Measurements from ENCODE around the gene RBBP4. TPM values are rescaled to one million over a fixed set of nuclear protein-coding genes. Genes with fewer than 3 reads are reported as not detected.
"Not testable (repeated sequence)": the region's sequence is repeated elsewhere in the genome, so short reads cannot be mapped to it uniquely, and the experiment has no call there.

Gene RBBP4
- total RNA-seq, 1 donor from 2014 or later: 253 TPM

DNA sequence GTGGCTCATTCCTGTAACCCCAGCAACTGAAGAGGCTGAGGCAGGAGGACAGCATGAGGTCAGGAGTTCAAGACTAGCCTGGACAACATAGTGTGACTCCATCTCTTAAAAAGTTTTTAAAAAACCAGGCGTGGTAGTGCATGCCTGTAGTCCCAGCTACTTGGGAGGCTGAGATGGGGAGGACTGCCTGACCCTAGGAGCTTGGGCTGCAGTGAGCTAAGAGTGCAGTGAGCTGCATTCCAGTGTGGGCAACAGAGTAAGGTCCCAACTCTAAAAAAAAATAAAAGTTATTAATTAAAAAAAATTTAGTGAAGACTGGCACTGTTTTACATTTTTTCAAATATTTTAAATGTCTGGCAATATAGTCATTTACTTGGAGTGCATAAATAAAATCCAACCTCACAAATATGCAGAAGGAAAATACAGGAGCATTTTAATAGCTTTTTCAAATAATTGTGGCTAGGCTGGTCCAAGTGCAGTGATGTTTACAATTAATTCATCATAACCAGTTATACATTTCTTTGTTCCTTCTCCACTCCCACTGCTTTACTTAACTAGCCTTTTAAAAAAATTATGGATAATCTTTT, 11.4 kb upstream of the RBBP4 start:
- no peak for DNase-seq (ENCODE audit: low read depth)

DNA sequence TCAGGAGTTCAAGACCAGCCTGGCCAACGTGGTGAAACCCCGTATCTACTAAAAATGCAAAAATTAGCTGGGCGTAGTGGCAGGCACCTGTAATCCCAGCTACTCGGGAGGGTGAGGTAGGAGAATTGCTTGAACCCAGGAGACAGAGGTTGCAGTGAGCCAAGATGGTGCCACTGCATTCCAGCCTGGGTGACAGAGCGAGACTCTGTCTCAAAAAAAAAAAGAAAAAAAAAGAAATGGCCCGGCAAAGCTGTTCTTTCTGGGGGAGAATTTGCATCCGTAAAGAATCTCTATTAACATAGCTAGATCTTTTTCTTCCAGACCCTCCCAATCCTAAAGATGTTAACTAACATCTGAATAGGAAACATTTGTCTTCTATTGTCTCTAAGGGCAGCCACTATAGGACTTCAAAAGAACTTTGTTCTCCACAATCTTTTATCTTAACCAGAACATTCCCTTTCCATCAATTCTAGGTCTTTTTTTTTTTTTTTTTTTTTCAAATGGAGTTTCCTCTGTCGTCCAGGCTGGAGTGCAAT, 8.6 kb upstream of the RBBP4 start:
- DNase-seq (ENCODE audit: low read depth): not testable (repeated sequence)

DNA sequence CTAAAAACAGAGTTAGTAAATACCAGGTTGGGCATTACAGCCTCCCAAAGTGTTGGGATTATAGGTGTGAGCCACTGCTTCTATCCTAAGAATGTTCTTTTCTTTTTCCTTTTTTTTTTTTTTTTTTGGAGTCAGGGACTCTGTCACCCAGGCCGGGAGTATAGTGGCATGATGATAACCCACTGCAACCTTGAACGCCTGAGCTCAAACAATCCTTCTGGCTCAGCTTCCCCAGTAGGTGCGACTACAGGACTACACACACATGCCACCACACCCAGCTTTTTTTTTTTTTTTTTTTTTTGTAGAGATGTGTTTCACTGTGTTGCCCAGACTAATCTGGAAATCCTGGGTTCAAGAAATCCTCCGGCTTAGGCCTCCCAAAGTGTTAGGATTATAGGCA, 6.6 kb upstream of the RBBP4 start:
- DNase-seq (ENCODE audit: low read depth): no peak

DNA sequence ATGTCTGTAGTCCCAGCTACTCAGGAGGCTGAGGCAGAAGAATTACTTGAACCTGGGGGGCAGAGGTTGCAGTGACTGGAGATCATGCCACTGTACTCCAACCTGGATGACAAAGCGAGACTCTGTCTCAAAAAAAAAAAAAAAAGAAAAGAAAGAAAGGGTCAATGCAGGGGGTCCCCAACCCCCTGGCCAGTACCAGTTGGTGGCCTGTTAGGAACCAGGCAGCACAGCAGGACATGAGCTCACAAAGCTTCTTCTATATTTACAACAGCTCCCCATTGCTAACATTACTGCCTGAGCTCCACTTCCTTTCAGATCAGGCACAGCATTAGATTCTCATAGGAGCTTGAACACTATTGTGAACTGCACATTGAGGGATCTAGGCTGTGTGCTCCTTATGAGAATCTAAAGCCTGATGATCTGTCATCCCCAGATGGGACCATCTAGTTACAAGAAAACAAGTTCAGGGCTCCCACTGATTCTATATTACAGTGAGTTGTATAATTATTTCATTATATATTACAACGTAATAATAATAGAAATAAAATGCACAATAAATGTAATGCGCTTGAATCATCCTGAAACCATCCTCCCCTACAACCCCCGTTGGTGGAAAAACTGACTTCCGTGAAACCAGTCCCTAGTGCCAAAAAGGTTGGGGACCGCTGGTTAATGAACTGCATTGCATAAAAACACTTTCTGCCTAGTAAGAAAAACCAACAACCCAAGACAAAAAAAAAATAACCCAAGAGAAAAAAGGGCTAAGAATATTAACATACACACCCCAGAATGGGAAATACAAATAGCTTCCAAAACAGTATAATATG, 3.5 kb upstream of the RBBP4 start:
- no peak for DNase-seq (ENCODE audit: low read depth)

DNA sequence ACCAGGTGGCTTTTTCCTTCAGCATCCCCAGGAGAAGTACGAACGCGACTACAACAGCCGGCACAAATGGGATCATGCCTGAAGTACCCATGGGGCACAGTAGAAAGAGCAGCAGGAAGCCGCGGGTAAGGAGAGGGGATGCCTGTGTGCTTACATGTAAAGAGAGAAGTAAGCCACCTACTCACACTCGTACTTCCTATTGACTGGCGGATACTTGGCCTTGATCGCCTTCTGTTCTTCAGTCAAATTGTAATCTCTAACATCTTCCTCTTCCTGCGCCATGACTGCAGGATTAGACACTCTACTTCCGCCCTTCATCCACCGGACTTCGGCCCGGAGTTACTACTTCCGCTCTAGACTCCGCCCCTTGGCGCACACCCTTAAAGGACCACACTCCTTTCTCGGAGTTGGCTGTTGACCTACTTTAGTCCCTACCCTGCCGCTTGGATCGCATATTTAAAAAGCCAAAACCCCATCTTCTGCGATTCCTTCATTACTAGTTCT, 708 bp upstream of the RBBP4 start, which contains the start of gene ZBTB8OS:
Gene ZBTB8OS (minus strand): TSS at position 303 of the 504 bp plus-strand sequence. CDS start 21 bp downstream, at position 282.
- DNase-seq (ENCODE audit: low read depth): peak; percentile 91

DNA sequence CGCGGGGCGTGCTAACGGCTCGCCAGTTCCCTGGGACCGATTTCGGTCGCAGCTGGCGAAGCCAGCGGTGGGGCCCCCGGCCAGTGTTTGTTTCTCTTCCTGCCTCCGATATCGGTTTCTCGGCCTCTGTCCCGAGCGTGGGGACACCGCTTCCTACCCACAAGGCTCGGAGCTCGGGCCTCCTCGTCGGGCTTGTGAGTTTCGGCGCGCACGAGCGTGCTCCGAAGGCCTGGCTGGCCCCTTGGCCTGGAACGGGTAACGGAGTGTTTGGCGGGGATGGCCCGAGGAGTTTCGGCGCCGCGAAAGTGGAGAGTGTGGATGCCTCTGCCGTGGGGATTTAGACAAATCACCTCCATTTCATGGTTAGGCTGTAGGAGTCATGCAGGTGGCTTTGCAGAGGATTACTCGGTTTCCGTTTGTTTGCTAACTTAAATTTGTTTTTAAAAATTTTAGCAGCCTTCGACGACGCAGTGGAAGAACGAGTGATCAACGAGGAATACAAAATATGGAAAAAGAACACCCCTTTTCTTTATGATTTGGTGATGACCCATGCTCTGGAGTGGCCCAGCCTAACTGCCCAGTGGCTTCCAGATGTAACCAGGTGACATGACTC, 559 bp downstream of the RBBP4 start:
- no peak for DNase-seq (ENCODE audit: low read depth)

DNA sequence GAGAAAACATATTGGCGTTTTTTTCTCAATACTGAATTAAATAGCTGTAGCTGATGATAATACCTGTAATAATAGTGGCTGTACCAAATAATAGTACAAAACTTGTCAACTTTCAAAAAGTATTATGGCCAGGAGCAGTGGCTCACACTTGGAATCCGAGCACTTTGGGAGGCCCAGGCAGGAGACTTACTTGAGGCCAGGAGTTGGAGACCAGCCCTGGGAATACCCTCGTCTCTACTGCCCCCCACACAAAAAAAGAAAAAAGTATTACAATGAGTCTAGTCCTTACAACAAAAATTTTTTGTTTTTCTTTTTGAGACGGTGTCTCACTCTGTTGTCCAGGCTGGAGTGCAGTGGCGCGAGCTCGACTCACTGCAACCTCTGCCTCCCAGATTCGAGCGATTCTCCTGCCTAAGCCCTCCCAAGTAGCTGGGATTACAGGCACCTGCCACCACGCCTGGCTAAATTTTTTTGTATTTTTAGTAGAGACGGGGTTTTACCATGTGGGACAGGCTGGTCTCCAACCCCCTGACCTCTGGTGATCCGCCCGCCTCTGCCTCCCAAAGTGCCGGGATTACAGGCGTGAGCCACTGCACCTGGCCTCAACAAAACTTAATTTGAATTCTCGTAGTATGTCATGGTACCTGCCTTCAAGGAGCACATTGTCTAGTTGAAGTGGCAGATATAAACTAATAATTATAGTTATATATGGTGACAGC, 1.4 kb downstream of the RBBP4 start:
- no peak for DNase-seq (ENCODE audit: low read depth)

DNA sequence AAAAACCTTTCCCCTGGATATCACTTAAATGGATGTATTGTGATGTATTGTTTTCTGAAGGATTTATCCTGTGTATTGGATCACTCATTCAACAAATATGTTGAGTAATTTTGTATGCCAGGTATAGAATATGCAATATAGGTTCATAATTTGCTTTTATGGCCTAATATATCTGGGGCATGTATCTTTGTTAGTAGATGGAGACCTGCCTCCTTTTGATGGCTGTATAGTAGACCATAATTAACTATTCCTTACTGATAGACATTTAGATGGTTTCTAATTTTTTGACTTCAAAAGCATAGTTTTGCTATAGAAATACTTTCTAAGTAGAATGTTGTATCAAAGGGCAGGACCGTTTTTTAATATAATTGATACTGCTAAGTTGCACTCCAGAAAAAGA, 8.6 kb downstream of the RBBP4 start:
- DNase-seq (ENCODE audit: low read depth): no peak

DNA sequence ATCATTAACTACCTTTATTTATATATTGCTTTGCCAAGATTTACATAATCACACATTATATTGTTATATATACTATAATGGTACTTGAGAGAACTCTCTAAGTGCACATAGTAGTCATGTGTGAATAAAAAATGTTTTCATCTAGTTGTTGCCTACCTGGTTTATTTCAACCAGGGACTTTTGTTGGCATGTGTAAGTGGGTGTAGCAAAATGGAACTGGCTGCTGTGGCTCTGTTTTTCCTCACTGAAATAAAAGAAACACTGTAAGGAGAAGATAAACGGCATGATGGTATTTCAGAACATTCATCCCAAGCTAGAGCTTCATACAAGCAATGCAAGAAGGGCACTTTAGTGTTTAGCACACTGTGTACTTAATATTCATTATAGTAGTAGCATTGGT, 14.9 kb downstream of the RBBP4 start:
- DNase-seq (ENCODE audit: low read depth): no peak

DNA sequence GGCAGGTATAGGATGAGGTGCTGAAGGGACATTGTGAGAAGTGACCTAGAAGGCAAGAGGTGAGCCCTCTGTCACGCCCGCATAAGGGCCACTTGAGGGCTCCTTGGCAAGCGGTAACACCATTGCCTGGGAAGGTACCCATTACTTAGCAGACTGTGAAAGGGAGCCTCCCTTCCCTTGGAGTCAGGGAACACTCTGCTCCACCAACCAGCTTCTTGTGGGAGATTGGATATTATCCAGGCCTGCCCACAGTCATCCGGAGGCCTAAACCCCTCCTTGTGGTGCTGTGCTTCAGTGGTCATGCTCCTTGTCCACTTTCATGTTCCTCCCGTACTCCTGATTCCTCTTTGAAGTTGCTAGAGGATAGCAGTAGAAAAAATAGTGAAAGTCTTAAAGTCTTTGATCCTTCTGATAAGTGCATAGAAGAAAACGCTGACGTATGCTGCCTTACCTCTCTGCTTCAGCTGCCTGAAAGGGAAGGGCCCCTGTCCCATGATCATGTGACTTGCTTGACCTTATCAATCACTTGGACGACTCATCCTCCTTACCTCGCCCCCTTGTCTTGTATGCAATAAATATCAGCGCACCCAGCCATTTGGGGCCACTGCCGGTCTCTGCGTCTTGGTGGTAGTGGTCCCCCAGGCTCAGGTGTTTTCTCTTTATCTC, 16.0 kb downstream of the RBBP4 start:
- peak; percentile 73 for DNase-seq (ENCODE audit: low read depth)

DNA sequence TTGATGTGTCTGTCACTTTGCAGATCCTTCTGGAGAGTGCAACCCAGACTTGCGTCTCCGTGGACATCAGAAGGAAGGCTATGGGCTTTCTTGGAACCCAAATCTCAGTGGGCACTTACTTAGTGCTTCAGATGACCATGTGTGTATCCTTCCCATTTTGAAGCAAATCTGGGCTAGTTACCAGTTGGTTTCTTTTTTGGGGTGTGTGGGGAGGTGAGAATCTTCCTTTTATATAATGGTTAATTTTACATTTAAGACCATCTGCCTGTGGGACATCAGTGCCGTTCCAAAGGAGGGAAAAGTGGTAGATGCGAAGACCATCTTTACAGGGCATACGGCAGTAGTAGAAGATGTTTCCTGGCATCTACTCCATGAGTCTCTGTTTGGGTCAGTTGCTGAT, 17.7 kb downstream of the RBBP4 start:
- not testable (repeated sequence) for DNase-seq (ENCODE audit: low read depth)

DNA sequence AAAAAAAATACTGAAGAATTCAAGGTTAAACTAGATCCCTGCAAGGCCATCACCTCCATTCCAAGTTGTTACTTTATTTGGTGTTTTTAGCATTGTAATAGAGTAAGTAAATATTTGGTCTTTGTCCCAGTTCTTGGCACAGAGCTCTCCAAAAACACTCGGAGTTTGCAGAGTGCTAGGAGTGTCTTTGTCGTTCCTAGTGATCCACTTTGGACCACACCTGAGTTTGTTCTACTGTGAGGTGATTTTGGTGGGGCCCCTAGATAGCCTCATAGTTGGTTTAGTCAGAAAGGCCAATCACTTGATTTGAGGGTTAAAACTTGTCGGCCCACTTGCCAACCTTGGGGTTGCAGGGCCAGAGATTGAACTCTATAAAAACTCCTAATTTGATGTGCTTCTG, 25.9 kb downstream of the RBBP4 start:
- DNase-seq (ENCODE audit: low read depth): no peak

DNA sequence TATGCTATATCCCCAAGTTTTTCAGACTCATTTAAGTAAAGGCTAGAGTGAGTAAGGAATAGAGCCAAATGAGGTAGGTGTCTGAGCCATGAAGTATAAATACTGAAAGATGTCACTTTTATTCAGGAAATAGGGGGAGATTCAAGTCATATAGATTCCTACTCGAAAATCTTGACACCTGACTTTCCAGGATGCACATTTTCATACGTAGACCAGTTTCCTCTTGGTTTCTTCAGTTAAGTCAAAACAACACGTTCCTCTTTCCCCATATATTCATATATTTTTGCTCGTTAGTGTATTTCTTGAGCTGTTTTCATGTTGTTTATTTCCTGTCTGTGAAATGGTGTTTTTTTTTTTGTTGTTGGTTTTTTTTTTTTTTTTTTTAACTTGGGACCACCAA, 29.0 kb downstream of the RBBP4 start:
- not testable (repeated sequence) for DNase-seq (ENCODE audit: low read depth)

DNA sequence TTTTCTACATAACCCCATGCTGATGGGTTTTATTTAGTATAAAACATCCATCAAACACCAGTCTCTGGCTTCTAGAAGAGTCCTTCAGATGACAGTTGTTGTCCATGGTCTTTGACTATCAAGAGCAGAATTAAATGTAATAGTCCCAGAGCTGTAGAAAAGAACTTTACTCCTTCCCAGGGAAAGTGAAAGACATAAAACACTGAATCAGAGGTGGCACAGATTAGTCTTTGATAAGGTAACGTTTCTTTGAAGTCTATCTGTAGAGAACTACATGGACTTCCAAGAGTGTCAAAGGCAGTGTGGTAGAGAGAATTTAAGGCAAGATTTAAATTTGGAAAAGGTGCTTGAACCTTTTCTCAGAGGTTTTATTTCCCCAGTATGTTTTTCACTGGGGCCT, 29.6 kb downstream of the RBBP4 start:
- no peak for DNase-seq (ENCODE audit: low read depth)

DNA sequence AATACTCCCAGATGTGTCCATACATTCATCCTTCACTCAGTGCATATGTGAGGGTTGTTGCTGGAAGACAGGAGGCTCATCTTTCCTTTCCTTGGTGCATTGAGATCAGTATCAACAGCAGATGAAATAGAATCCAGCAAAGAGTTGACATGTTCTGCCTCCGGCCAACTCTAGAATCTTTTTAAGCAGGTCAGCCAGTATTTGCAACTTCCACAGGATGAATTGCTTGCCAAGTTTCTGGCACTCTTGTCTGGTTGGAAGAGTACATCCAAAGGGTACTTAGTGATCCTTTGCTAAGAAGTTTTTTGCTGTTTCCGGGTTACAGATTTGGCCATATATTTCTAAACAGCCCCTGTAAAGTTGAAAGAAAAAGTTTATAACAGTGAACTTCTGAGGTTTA, 30.5 kb downstream of the RBBP4 start:
- no peak for DNase-seq (ENCODE audit: low read depth)

DNA sequence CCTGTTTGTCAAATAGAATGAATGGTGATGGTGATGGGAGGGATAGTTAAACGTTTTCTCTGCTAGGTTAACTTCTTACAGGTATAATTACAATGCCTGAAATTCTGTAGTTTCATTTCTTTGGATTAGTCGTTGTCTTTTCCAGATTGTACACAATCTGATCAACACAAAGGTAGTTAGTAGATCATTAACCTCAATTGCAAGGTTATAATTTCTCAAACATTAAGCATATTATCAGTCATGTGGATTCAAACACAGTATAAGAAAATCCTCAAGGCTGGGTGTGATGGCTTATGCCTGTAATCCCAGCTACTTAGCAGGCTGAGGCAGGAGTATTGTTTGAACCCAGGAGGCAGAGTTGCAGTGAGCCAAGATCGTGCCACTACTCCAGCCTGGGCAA, 31.0 kb downstream of the RBBP4 start:
- DNase-seq (ENCODE audit: low read depth): no peak

DNA sequence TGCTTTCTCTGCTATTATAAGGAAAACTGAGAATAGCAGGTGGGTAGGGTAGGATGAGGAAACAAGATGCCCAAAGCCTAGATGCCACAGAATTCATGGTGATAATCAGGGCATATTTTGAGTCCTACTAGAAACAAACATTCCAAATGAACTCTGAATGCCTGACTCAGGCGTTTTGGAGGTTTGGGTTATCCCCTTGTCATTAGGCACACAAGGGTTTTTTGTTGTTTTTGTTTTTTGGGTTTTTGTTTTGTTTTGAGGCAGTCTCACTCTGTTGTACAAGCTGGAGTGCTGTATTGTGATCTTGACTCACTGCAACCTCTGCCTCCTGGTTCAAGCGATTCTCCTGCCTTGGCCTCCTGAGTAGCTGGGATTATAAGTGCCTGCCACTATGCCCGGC, 32.4 kb downstream of the RBBP4 start:
- DNase-seq (ENCODE audit: low read depth): no peak

DNA sequence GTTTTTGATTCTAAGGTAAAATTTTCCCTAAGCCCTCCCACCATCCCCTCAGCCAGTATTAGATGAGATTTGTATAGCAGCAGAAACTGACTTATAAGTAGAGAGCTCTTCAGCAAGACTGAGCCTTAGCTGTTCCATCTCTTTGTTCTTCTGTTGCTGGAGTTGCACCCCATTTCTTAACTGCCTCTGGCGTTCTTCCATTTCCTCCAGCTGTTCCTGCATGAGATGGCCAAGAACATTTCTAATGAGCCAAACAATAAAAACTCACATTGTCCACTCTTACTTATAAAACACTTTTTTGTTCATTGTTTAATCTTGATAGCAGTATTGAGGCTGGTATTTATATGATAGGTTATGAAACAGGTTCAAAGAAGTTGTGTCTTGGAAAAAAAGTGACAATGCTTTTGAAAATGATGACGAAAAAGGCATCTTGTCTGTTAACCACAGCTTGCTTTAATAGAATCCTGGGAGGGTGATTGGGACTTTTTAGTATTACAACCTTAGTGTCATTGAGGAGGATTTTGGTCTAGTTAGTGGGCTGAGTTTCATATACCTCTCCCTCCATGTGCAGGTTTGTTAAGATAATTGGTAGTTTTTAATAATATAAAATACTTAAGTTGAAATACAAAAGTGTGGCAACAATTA, 33.3 kb downstream of the RBBP4 start:
- DNase-seq (ENCODE audit: low read depth): no peak

DNA sequence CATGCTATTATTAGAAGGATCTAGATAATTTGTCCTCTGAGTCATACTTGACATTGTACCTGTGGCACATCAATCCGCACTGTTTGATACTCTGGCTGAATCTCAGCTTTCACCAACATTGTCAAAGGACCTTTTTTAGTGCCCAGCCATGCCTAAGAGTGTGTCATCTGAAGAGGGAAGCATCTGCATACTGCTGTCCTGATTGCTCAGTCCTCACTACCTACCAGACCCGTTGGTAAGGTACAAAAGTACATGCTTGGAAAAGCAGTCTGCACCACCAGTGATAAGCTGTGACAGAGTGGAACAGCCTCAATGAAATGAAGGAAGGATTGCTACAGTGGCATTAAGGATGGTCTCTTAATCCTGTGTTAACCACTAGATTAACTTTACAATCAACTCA, 34.5 kb downstream of the RBBP4 start:
- DNase-seq (ENCODE audit: low read depth): no peak

DNA sequence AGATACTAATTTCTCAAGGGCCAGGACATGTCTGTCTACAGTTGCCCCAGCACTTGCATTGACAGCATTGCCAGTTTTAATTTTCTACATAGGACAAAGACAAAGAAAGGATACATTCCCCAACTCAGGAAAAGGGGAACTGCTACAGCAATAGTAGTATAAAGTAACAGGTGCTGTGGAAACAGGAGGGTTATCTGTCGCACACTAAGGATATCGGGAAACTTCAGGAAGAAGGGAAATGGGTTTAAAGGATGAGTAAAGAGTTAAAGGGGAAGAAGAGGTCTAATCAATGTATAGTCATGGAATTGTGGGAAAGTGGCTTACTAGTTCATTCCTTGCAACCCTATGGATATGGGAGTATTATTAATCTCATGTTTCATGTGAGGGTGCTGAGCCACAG, 35.4 kb downstream of the RBBP4 start:
- DNase-seq (ENCODE audit: low read depth): no peak

Data from renal cortical epithelial cell (primary cell).